Endothelial cell of umbilical vein (primary cell): ENCODE measurements around the gene ELOVL1. TPM values are rescaled to one million over a fixed set of nuclear protein-coding genes. Genes with fewer than 3 reads are reported as not detected.

Experiments used
- BruUV-seq: library from RNA; stranded (reverse); fragments of 400-500 nt; replicated peaks from 2 replicates; lab custom pipeline; 2021; lab: Mats Ljungman, UMichigan
- CTCF ChIA-PET: fragments of 300-600, 350-600 bp; sonication (Branson Sonifier 250); formaldehyde crosslinking; loops from one replicate; lab custom pipeline; 2021; ENCODE audit warnings: antibody characterized with exemption, inconsistent platforms; lab: Charles Lee
- POLR2A ChIA-PET: fragments of 300-600, 350-600 bp; sonication (Branson Sonifier 250); formaldehyde crosslinking; loops from one replicate; lab custom pipeline; 2021; ENCODE audit warnings: antibody characterized with exemption, inconsistent platforms; lab: Charles Lee
- DNase-seq: peaks from one replicate; pipeline ENCODE4 v3.0.0-alpha.2; 2011; ENCODE audit warnings: low read depth, low spot score
- FAIRE-seq: peaks from 2 replicates; lab custom pipeline; 2011; peaks lifted over from hg19 to GRCh38; lab: Jason Lieb, UNC
- H2AFZ ChIP-seq: 2 replicates; pipeline ENCODE4 v1.6.0; 2012; ENCODE audit warnings: low read depth, low read length, control low read depth, inconsistent platforms
- H3K27ac ChIP-seq: 2 replicates; pipeline ENCODE4 v1.5.1; 2011; ENCODE audit warnings: low read depth, mild to moderate bottlenecking, control low read depth, low read length, moderate library complexity; ENCODE audit not compliant: insufficient read depth
- H3K27me3 ChIP-seq, 2 experiments: 2 replicates each; pipeline versions ENCODE4 v1.6.0 to v1.6.1; 2011; ENCODE audit warnings: low read length in 2 of 2, mixed read lengths in 1 of 2; ENCODE audit not compliant: control insufficient read depth in 2 of 2, insufficient read depth in 2 of 2
- H3K36me3 ChIP-seq, 2 experiments: 2 replicates in 1 of 2; 3 replicates in 1 of 2; pipeline ENCODE4 v1.5.1; 2011; ENCODE audit warnings: low read length in 2 of 2, mild to moderate bottlenecking in 1 of 2, moderate library complexity in 1 of 2; ENCODE audit not compliant: control insufficient read depth in 2 of 2, insufficient read depth in 2 of 2; ENCODE audit errors: extremely low read depth in 1 of 2
- H3K4me1 ChIP-seq: 3 replicates; pipeline ENCODE4 v1.5.1; 2011; ENCODE audit warnings: mild to moderate bottlenecking, low read length; ENCODE audit not compliant: control insufficient read depth, insufficient read depth; ENCODE audit errors: extremely low read depth
- H3K4me2 ChIP-seq: 2 replicates; pipeline ENCODE4 v1.6.1; 2011; ENCODE audit warnings: low read length, control low read depth, mixed read lengths; ENCODE audit not compliant: insufficient read depth
- H3K4me3 ChIP-seq, 3 experiments: fragments of 200-600 bp in 1 of 3; sonication (generic), shearing (Covaris generic) in 1 of 3; replicated peaks in 1 of 3; 2 replicates each; pipeline ENCODE4 v1.5.1; 2011 to 2016; ENCODE audit warnings: control low read depth in 3 of 3, low read length in 3 of 3, mild to moderate bottlenecking in 2 of 3, inconsistent platforms in 1 of 3, low read depth in 1 of 3, moderate library complexity in 1 of 3; ENCODE audit not compliant: insufficient read depth in 1 of 3
- H3K79me2 ChIP-seq: 2 replicates; pipeline ENCODE4 v1.6.0; 2012; ENCODE audit warnings: low read length, inconsistent platforms; ENCODE audit not compliant: control insufficient read depth, insufficient read depth
- H3K9ac ChIP-seq: replicated peaks from 2 replicates; pipeline ENCODE3; 2011; ENCODE audit warnings: low read length, control low read depth; ENCODE audit not compliant: insufficient read depth; ENCODE audit errors: extremely low read depth
- H3K9me1 ChIP-seq: replicated peaks from 3 replicates; pipeline ENCODE4 v1.6.0; 2011; ENCODE audit warnings: mild to moderate bottlenecking, low read length; ENCODE audit not compliant: control insufficient read depth, insufficient read depth; ENCODE audit errors: extremely low read depth
- H3K9me3 ChIP-seq: replicated peaks from 2 replicates; pipeline ENCODE4 v1.5.1; 2012; ENCODE audit warnings: low read length, inconsistent platforms; ENCODE audit not compliant: control insufficient read depth, insufficient read depth
- H4K20me1 ChIP-seq: replicated peaks from 2 replicates; pipeline ENCODE3; 2011; ENCODE audit warnings: mild to moderate bottlenecking, low read length; ENCODE audit not compliant: control insufficient read depth, insufficient read depth; ENCODE audit errors: extremely low read depth
- EZH2 ChIP-seq: IDR thresholded peaks from 2 replicates; pipeline ENCODE4 v1.6.1; 2012; ENCODE audit warnings: borderline replicate concordance, low read depth, mild to moderate bottlenecking, moderate library complexity, low read length, inconsistent platforms; ENCODE audit not compliant: severe bottlenecking
- FOS ChIP-seq: IDR thresholded peaks from 2 replicates; pipeline ENCODE4 v1.6.1; 2011; ENCODE audit warnings: mild to moderate bottlenecking, low read length, moderate library complexity, borderline replicate concordance; ENCODE audit not compliant: insufficient read depth
- GATA2 ChIP-seq: IDR thresholded peaks from 2 replicates; pipeline ENCODE4 v1.7.0; 2011; ENCODE audit warnings: low read depth, mild to moderate bottlenecking, moderate library complexity, mixed read lengths, low read length; ENCODE audit not compliant: insufficient read length, insufficient read depth
- JUN ChIP-seq: IDR thresholded peaks from 2 replicates; pipeline ENCODE4 v1.6.1; 2011; ENCODE audit warnings: borderline replicate concordance, low read depth; ENCODE audit not compliant: insufficient read length, insufficient read depth
- MYC ChIP-seq: IDR thresholded peaks from one replicate; pipeline ENCODE4 v1.6.1; 2011; ENCODE audit warnings: mild to moderate bottlenecking, low read depth, low read length
- POLR2A ChIP-seq: IDR thresholded peaks from 2 replicates; pipeline ENCODE4 v1.6.1; 2012; ENCODE audit warnings: low read depth, mild to moderate bottlenecking, control low read depth, low read length
- POLR2AphosphoS5 ChIP-seq: IDR thresholded peaks from 2 replicates; pipeline ENCODE4 v1.6.1; 2012; ENCODE audit warnings: low read depth, mild to moderate bottlenecking, control low read depth, low read length, moderate library complexity; ENCODE audit not compliant: insufficient read depth
- dilution Hi-C: fragments of 300-500 bp; cut with MboI; formaldehyde crosslinking; loops from one replicate; pipeline ENCODE4 v1.15.0; 2019; ENCODE audit warnings: low sequenced_read_pairs; ENCODE audit not compliant: extremely low pct_ligation_motif_present
- intact Hi-C: fragments of 100-400 bp; cut with micrococcal nuclease; formaldehyde crosslinking; loops from one replicate; pipeline ENCODE4 v1.10.0; 2022
- polyA plus RNA-seq, 4 experiments: library from polyadenylated mRNA; depleted of rRNA in 3 of 4; stranded (reverse) in 3 of 4; unstranded in 1 of 4; fragments of >200 nt; gene quantifications; 2 replicates each; pipeline versions ENCODE4 v1.2.1 to v1.2.3, GENCODE V29; 2011 to 2012; ENCODE audit warnings: missing spikeins in 1 of 4
- total RNA-seq: library from RNA; stranded (reverse); gene quantifications from 2 replicates; pipeline ENCODE4 v1.2.3, GENCODE V29; 2021
- TF ChIP-seq, protein P1 (sequence below): IDR thresholded peaks from 2 replicates; pipeline ENCODE4 v1.6.1; 2011; ENCODE audit not compliant: insufficient read depth, insufficient read length
- TF ChIP-seq, protein P2 (sequence below), 2 donors: IDR thresholded peaks; 1 replicate in 1 of 2; 2 replicates in 1 of 2; pipeline ENCODE4 v1.5.1; 2011; ENCODE audit warnings: low read length in 2 of 2, mild to moderate bottlenecking in 2 of 2, moderate library complexity in 2 of 2, control low read depth in 1 of 2, inconsistent platforms in 1 of 2, low read depth in 1 of 2; ENCODE audit not compliant: insufficient read depth in 1 of 2; ENCODE audit errors: extremely low read depth in 1 of 2

Gene ELOVL1
- total and polyA plus RNA-seq, 2 donors (not counting 3 experiments of a cell fraction or from before 2014, with no cell fraction given): 134 to 303 TPM

DNA sequence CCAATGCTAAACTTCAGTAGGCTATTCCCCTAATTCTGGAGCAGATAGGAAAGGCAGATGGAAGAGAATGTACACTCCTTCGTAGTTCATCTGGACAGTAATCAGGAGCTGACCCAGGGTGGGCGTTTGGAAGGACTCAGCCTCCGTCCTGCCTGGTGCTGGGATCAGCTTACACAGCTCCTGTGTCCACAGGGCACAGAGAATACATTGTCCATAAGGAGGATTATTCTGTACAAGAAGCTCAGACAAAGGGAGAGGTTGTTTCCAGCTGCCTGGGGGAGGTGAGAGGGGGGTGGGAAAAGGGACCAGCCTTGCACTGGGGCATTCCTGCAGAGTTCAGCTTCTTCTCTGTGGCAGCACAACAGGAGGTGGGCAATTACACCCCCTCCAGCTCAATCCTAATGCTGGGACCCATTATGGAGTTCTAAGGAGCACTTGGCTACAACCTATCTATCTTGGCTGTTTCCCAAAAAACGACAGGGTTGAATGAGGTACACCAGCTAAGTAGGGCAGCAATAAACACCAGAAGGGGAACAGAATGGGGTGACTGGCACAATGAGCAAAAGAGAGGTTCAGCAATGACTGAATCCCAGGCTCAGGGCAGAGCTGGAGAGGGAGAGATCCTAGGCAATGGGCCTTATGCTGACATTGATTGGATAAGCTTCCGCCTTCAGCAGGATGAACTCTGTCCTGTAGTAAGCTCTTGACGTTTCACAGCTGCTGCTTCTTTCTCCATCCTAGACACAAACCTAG is 14.4 kb upstream of the ELOVL1 start:
- intact Hi-C loops: no loop called here

More for the DNA sequence above, 14.4 kb upstream of the ELOVL1 start:
- Histone ChIP-seq H3K4me1 (no peaks in the 10 kb centered on the region), H3K4me3 (no peak overlapping the region), H3K36me3 (peaks cover 18 to 50% of the 10 kb centered on the region in 2 experiments), H2AFZ (no peak overlapping the region), H3K4me2 (no peak overlapping the region), H3K79me2 (no peaks in the 10 kb centered on the region), H3K27ac (no peak overlapping the region), H3K9me3 (no peaks in the 10 kb centered on the region), H3K9ac (no peak overlapping the region), H4K20me1 (no peaks in the 10 kb centered on the region), H3K9me1 (no peaks in the 10 kb centered on the region), H3K27me3 (no peaks in the 10 kb centered on the region)
- ChIA-PET CTCF (interaction anchor here (0.9 to 2.4 kb wide), 4 partner anchors 14 to 144 kb away, joined by 3 to 17 read pairs (median 4); partner anchors contain the start of gene ELOVL1), POLR2A (interaction anchor here (0.9 kb wide), 1 partner anchor 14 kb away, joined by 3 read pairs; the partner anchor contains the start of gene ELOVL1)
- FAIRE-seq (no peak), DNase-seq (no peak)
- no peak for TF ChIP-seq JUN
- no peak for TF ChIP-seq MYC
- TF ChIP-seq POLR2A: no peak
- no peak for TF ChIP-seq EZH2
- TF ChIP-seq, protein P1, sequence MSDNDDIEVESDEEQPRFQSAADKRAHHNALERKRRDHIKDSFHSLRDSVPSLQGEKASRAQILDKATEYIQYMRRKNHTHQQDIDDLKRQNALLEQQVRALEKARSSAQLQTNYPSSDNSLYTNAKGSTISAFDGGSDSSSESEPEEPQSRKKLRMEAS: no peak
- no peak for TF ChIP-seq FOS
- TF ChIP-seq GATA2: no peak
- TF ChIP-seq, protein P2, sequence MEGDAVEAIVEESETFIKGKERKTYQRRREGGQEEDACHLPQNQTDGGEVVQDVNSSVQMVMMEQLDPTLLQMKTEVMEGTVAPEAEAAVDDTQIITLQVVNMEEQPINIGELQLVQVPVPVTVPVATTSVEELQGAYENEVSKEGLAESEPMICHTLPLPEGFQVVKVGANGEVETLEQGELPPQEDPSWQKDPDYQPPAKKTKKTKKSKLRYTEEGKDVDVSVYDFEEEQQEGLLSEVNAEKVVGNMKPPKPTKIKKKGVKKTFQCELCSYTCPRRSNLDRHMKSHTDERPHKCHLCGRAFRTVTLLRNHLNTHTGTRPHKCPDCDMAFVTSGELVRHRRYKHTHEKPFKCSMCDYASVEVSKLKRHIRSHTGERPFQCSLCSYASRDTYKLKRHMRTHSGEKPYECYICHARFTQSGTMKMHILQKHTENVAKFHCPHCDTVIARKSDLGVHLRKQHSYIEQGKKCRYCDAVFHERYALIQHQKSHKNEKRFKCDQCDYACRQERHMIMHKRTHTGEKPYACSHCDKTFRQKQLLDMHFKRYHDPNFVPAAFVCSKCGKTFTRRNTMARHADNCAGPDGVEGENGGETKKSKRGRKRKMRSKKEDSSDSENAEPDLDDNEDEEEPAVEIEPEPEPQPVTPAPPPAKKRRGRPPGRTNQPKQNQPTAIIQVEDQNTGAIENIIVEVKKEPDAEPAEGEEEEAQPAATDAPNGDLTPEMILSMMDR (IDR thresholded peaks at IDR 0.05; ENCODE audit: extremely low read depth in 1 of 2, insufficient read depth in 1 of 2, low read depth in 1 of 2, low read length in 2 of 2): no peak
- TF ChIP-seq POLR2AphosphoS5: no peak
- dilution Hi-C loops: no loop called here
- BruUV-seq: no TSS peak
